Measurements from ENCODE around the gene SGCG.

GRCh38 chr13:23183292-23183691, 2.5 kb downstream of the SGCG start:
- no peak for TF ChIP-seq POLR2A (IDR thresholded peaks at IDR 0.05)
- no peak for TF ChIP-seq CTCF (IDR thresholded peaks at IDR 0.05)
